ENCODE results near the gene MYADML2.

MYADML2 gene

GRCh38 chr17:81939218-81939617 lies 7.8 kb downstream of the MYADML2 start:
- no peak for DNase-seq (ENCODE audit: low spot score)

DNA sequence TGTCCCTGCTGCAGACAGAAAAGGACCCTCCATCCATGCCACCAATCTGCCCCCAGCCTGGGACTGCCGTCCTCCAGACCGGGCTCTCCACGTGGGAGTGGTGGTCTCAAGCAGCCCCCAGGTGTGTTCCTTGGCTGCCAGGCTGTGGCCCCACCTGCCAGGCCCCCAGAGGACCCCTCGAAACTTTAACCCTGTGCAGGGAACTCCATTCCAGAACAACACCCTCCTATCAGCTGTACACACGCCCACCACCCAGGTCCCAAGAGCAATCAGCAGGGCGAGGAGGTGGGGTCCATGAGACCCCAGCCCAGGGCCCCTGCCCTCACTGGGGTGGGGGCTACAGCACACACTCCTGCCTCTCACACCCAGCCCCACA lies 11.3 kb downstream of the MYADML2 start:
- DNase-seq (ENCODE audit: low spot score): no peak

DNA sequence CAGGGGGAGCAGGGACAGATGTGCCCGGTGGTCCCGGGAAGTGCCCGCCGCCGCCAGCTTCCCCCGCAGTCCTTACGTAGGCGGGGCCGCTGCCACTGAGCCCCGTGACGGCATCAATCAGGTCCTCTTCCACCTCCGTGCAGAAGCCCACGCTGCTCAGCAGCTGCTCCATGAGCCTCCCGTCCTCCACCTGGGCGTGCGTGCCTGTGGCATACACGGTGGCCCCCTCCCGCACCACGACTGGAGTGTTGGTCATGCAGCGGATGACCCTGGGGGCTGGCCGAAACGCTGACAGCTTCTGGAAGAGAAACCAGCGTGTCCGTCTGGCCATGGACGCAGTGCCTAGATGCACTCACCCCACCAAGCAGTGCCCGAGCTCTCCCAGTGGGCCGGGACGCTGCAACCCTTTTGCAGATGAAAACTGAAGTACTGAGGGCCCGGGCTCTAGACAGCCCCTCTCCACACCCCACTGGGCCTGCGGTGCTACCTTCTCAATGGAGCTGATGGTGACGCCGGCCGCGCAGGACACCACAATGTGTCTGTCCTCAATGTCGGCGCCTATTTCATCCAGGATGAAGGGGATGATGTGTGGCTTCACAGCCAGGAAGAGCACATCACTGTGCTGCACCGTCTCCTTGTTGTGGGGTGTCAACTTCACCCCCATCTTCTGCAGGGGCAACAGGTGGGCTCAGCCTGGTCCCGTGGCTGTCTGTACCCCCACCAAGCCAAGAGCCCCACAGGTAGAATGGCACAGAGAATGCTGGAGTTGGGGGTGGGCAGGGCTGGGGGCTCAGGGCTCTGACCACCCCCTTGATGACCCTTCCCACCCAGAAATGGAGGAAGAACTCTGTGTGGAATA lies 12.0 kb downstream of the MYADML2 start:
- DNase-seq (ENCODE audit: low spot score): no peak

DNA sequence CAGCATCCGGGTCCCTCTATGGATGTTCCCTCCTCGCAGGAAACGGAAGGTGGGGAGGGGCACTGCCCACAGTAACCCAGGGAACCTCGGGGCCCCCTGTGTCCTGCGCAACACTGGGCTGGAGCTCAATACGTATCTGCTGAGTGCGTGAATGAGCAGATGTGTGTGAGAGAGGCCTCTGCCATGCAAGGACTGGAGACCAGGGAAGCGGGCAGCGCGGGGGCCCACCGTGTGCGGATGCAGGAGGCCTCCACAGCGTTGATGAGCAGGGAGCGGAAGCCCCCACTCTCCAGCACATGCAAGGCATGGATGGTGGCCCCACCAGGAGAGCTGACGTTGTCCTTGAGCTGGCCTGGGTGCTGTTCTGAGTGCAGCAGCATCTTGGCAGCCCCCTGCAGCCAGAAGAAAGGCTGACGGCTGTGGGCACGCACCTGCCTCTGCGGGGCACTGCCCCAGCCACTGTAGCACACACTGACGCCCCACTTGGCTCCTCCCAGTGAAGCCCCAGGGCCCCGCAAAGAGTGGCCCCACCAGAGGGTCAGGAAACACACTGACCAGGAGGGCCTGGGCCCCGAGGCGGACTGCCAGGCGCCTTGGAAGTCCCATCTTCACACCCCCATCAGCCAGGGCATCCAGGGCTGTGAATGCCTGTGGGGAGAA lies 12.8 kb downstream of the MYADML2 start:
- no peak for DNase-seq (ENCODE audit: low spot score)

DNA sequence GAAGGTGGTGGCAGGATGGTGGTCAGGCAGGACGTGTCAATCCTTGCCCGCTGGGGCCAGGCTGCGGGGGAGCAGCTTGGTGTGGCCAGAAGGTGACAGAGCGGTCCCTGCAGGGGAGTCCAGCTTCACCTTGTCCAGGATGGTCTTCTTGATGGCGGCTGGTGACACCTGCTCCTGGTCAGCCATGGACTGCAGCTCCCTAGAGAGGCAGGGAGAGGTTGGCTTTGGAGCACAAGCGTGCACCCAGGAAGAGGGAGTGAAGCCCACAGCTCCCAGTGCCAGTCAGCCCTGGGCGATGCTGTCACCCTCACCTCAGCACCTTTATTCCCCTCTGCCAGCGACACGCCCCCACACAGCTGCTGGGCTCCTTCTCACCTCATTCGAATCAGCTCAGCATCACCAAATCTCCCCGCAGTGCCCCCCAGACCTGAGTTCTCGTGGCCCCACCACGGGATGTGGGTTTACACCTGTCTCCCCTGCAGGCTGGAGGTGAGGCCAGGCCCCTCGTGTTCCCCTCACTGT lies 13.8 kb downstream of the MYADML2 start:
- DNase-seq (ENCODE audit: low spot score): no peak

DNA sequence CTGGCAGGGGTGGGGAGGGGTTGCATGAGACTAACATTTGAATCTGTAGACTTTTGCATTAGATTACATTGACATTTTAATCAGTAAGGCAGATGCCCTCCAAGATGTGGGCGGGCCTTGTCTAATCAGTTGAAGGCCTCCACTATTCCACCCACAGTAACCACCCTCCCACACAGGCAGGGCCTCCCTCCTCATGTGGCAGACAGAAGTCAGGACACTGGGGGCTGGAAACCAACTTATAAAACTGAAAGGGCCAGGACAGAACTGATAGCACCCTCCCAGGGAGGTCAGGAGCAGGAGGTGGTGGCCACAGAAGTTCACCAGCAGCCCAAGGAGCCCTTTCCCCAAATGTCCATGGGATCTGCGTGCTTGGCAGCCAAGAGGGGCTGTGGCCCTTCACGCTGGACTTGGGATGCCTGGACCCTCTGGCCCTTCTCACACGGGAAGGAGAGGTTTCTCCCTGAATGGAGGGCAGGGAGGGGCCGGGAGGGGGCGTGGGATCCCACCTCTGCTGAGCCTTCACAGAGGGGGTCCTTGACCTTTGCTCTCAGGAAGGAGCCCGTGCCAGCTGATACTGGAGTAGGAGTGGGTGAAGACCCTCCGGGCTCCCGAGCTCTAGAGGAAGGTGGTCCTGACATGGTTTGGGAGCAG lies 14.6 kb downstream of the MYADML2 start:
- DNase-seq (ENCODE audit: low spot score): no peak

DNA sequence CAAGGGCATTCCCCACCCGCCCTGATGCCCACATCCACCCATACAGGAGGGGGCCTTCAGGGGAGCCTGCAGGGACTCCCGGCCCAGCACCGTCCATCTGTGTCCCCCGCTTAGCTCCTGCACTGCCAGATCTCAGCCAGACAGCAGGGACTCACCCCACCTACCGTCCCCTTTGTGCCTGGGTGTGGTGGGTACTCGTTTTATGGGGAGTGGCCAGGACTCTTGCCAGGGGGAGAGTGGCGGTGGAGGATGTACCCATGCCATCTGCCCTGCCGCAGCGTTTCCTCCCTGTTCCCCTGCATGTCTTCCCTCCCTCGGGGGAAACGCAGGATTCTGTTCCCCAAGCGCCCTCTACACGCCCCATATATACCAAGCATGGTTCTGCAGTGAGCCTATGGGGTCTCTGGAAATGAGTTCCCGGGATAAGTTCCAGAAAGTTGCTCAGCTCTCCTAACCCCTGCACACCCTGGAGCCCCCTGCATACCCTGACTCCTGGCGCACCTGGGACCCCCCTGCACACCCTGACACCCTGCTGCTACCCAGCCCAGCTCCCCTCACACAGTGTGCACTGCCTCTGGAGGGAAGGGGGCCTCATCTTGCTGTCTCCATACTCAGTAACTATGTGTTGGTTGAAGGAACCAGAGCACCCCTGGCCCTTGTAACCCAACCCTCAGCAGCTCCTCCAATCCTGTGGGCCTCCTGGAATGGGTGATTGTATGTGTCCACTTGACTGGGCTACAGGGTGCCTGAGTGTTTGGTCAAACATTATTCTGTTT lies 15.3 kb downstream of the MYADML2 start:
- DNase-seq (ENCODE audit: low spot score): no peak

DNA sequence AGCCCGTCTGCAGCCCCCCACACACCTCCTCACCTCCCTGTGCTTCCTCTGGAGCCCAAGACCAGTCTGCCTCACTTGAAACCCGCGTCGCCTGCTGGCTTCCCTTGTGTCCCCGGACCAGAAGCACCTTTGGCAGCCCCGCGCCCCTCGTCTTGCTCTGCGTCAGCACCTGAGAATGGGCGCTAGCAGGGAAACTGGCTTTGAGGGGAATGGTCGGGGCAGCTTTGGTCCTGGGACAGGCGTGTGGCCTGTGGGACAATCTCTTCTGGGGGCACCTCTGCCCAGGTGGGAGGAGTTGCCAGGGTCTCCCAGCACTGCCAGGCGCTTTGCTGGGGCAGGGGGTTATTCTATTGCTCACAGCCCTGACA lies 15.9 kb downstream of the MYADML2 start:
- no peak for DNase-seq (ENCODE audit: low spot score)

- no peak for DNase-seq (ENCODE audit: low spot score)
Measured at GRCh38 chr17:81930142-81931125, 16.6 kb downstream of the MYADML2 start.

GRCh38 chr17:81929253-81930141 lies 17.5 kb downstream of the MYADML2 start:
- no peak for DNase-seq (ENCODE audit: low spot score)

DNA sequence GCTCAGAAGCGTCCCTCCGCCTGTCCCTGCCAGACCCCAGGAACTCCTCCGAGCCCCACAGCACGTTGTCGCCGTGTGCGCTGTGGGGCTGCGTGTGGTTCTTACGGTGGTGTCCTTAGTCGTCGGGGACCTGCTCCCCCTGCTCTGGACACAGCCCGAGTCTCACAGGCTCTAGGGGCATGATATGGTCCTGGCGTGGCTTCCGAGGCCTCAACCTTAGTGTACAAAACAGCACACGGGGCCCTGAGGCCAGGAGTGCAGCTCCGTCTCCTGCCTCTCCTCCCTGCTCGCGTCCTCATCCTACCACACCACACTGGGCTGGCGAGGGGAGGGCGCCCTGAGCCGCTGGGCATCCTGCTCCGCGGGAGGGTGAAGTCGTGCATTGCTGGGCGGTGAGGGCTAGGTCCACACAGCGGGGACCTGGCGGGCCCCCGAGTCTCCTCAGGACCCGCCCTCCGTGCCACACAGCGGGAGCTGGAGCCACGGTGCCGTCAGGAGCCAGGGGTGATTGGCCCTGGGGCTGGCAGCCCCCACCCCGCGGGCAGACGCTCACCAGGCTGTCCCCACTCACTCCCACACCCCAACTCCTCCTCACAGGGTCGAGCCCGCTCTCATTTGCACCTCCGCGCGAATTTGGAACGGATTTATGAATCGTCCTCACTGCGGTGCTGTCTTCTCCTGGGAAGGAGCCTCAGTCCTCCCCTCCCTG lies 18.3 kb downstream of the MYADML2 start:
- DNase-seq (ENCODE audit: low spot score): no peak

DNA sequence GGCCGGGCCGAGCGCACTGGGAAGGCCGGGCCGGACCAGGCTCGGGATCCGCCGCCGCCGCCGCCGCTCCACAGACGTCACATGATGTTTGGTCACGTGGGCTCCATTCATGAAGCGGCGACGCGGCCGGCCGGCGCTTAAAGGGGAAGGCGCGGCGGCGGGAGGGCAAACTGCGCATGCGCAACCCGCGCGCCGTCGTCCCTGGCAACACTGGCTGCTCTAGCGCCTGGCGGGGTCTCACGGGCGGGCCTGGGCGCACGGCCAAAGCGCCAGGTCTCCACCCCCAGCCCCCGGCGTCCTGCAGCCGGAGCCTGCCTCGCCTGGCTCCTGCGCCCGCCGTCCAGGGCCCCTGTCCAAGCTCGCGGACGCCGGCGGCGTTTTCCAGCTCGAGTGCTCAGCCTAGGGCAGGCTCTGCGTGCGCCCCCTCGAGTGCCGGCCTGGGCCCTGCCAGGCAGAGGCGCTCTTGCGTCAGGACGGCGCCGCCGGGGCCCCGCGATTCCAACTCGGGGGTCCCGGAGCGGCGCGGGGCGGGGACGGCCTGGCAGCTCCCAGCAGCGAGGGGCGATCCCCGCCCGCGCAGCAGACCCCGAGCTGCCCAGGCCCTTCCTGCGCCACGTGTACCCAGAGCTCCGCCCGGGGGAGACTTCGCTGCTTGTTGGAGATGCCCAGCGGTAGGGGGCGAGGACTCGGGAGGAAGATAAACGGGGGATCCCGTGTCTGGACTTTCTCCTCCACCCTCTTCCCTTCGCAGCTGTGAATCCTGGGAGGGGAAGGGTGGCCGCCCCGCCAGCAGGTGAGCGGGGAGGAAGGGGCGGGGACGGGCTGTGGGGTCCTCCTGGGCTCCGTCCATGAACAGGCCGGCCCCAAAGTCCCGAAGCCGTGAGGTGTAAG lies 19.1 kb downstream of the MYADML2 start, which contains the start of gene MAFG:
TSS of gene MAFG (minus strand) at position 83 of the 891 bp plus-strand sequence. CDS start 4,550 bp downstream, outside the sequence.
- DNase-seq (ENCODE audit: low spot score): peak; percentile 86

GRCh38 chr17:81927152-81927652 lies 19.8 kb downstream of the MYADML2 start:
- DNase-seq (ENCODE audit: low spot score): no peak

- peak; percentile 52 for DNase-seq (ENCODE audit: low spot score)
Measured at GRCh38 chr17:81926451-81927151, 20.4 kb downstream of the MYADML2 start.

- no peak for DNase-seq (ENCODE audit: low spot score)
Measured at GRCh38 chr17:81925860-81926450, 21.1 kb downstream of the MYADML2 start.

Data from CD4-positive, alpha-beta T cell treated with Interleukin-15 for 4 hours (primary cell).